PC-9 (cell line): Measurements from ENCODE around the gene MCTP2. TPM values are rescaled to one million over a fixed set of nuclear protein-coding genes. Genes with fewer than 3 reads are reported as not detected.

Experiments
- BruUV-seq: library from RNA; stranded (reverse); fragments of 400-500 nt; replicated peaks from 2 replicates; lab custom pipeline; 2021; lab: Mats Ljungman, UMichigan
- CTCF ChIA-PET: fragments of 300-600 bp; sonication (Branson Sonifier 250); formaldehyde crosslinking; loops from one replicate; lab custom pipeline; 2022; ENCODE audit warnings: antibody characterized with exemption; lab: Charles Lee
- POLR2A ChIA-PET: fragments of 300-600 bp; sonication (Branson Sonifier 250); formaldehyde crosslinking; loops from one replicate; lab custom pipeline; 2022; ENCODE audit warnings: antibody characterized with exemption; ENCODE audit not compliant: unreplicated experiment; lab: Charles Lee
- DNase-seq, 2 experiments: peaks; one replicate each; pipeline versions ENCODE4 v3.0.0 to v3.0.0-alpha.2; 2015 to 2022; ENCODE audit warnings: mixed read lengths in 1 of 2
- H2AFZ ChIP-seq: fragments of 200-600 bp; sonication (generic); 2 replicates; pipeline ENCODE4 v1.8.1; 2017; ENCODE audit warnings: antibody characterized with exemption
- H3F3A ChIP-seq: fragments of 200-600 bp; sonication (generic); 2 replicates; pipeline ENCODE4 v1.8.1; 2017; ENCODE audit warnings: antibody characterized with exemption, mild to moderate bottlenecking, low read depth; ENCODE audit not compliant: insufficient read depth
- H3K27ac ChIP-seq: fragments of 200-600 bp; sonication (generic); 2 replicates; pipeline ENCODE4 v1.6.1; 2016; ENCODE audit warnings: mixed run types
- H3K27me3 ChIP-seq: fragments of 200-600 bp; sonication (generic); 2 replicates; pipeline ENCODE4 v1.6.1; 2016; ENCODE audit warnings: low read depth, mixed run types; ENCODE audit not compliant: insufficient read depth
- H3K36me3 ChIP-seq: fragments of 200-600 bp; sonication (generic); 2 replicates; pipeline ENCODE4 v1.6.1; 2016; ENCODE audit warnings: low read depth, mixed run types
- H3K4me1 ChIP-seq: fragments of 200-600 bp; sonication (generic); replicated peaks from 2 replicates; pipeline ENCODE4 v1.6.1; 2016; ENCODE audit warnings: mixed run types; ENCODE audit not compliant: insufficient read depth
- H3K4me2 ChIP-seq: fragments of 200-600 bp; sonication (generic); 2 replicates; pipeline ENCODE4 v1.6.1; 2017; ENCODE audit warnings: mixed run types
- H3K4me3 ChIP-seq: fragments of 200-600 bp; sonication (generic); 2 replicates; pipeline ENCODE4 v1.6.1; 2016; ENCODE audit warnings: mixed run types
- H3K79me2 ChIP-seq: fragments of 200-600 bp; sonication (generic); 2 replicates; pipeline ENCODE4 v1.6.1; 2017; ENCODE audit warnings: low read depth, mixed run types
- H3K9me2 ChIP-seq: fragments of 200-600 bp; sonication (generic); 2 replicates; pipeline ENCODE4 v1.8.1; 2017; ENCODE audit warnings: mild to moderate bottlenecking; ENCODE audit not compliant: insufficient read depth
- H3K9me3 ChIP-seq: fragments of 200-600 bp; sonication (generic); 2 replicates; pipeline ENCODE4 v1.8.1; 2016; ENCODE audit warnings: low read depth; ENCODE audit not compliant: insufficient read depth
- H4K20me1 ChIP-seq: fragments of 200-600 bp; sonication (generic); 2 replicates; pipeline ENCODE4 v1.8.1; 2017; ENCODE audit not compliant: insufficient read depth
- EZH2 ChIP-seq: fragments of 200-600 bp; sonication (generic); IDR thresholded peaks from 2 replicates; pipeline ENCODE4 v1.8.0; 2017; ENCODE audit warnings: antibody characterized with exemption, low read depth
- intact Hi-C: fragments of 100-400 bp; cut with micrococcal nuclease; formaldehyde crosslinking; loops from one replicate; pipeline ENCODE4 v1.10.0; 2022; ENCODE audit not compliant: unreplicated experiment
- total RNA-seq: library from RNA; stranded (reverse); gene quantifications from 2 replicates; pipeline ENCODE4 v1.2.3, GENCODE V29; 2021
- TF ChIP-seq, protein P1 (sequence below): fragments of 200-600 bp; sonication (generic); conservative IDR thresholded peaks from 2 replicates; pipeline ENCODE4 v1.6.1; 2017; ENCODE audit warnings: mixed run types, antibody characterized with exemption, mild to moderate bottlenecking, moderate library complexity

MCTP2 gene
- total RNA-seq, 1 experiment from 2014 or later = 5.7 TPM

DNA sequence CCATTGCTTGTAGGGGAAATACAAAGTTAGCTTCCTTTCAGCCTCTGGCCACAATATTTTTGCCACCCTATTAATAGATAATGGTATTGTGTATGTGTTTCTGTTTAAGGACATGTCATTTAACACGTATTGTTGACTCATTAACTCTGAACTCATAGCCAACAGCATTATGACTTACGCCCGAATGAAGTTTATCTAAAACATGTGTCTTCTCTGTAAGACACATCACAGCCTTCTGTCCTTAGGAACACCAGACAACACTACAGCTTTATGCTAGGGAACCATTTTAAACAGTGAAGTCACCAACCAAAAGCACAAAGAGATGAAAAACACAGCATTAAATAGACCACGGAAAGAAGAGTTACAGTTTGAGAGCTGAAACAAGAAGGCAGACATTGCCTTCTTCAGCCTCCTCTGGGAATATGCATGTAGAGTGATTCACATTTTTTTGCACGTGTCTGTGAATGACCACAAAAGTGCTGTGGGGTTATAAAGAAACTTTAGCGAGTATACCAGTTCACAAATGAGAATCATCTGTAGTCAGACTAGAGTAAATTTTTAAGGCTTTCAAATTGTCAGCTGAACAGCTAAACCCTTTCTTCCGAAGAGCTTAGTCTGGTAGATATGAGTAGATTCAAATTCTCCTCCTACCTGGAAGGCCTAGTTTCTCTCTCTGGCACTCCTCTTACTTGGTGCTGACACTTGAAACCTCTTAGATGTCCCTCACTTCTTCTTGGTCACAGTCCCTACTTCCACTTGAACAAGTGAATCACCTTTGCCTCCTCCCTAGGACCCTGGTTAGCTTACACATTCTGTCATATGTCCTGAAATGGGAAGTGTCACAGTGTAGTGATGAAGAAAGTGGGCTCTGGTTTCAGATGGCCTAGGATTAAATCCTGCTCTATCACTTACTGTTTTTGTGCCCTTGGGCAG lies 32.2 kb downstream of the MCTP2 start:
- intact Hi-C loops = no loop called here
- ChIA-PET CTCF (no interaction called here), POLR2A (no interaction called here)
- DNase-seq = no peak
- no TSS peak for BruUV-seq
- H3K9me3 ChIP-seq = no peaks in the 10 kb centered on the region
- H3K27ac ChIP-seq = no peak overlapping the region
- no peak overlapping the region for H3K4me3 ChIP-seq
- no peaks in the 10 kb centered on the region; the same call in 1 of the 2 replicates for H3K9me2 ChIP-seq
- H3F3A ChIP-seq = no peaks in the 10 kb centered on the region
- H3K27me3 ChIP-seq = no peaks in the 10 kb centered on the region
- no peak overlapping the region for H2AFZ ChIP-seq
- no peaks in the 10 kb centered on the region for H3K36me3 ChIP-seq
- H3K4me2 ChIP-seq = no peak overlapping the region
- H4K20me1 ChIP-seq = no peaks in the 10 kb centered on the region; the same call in 1 of the 2 replicates
- TF ChIP-seq, protein P1, sequence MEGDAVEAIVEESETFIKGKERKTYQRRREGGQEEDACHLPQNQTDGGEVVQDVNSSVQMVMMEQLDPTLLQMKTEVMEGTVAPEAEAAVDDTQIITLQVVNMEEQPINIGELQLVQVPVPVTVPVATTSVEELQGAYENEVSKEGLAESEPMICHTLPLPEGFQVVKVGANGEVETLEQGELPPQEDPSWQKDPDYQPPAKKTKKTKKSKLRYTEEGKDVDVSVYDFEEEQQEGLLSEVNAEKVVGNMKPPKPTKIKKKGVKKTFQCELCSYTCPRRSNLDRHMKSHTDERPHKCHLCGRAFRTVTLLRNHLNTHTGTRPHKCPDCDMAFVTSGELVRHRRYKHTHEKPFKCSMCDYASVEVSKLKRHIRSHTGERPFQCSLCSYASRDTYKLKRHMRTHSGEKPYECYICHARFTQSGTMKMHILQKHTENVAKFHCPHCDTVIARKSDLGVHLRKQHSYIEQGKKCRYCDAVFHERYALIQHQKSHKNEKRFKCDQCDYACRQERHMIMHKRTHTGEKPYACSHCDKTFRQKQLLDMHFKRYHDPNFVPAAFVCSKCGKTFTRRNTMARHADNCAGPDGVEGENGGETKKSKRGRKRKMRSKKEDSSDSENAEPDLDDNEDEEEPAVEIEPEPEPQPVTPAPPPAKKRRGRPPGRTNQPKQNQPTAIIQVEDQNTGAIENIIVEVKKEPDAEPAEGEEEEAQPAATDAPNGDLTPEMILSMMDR = no peak
- TF ChIP-seq EZH2 = no peak
- no peaks in the 10 kb centered on the region for H3K4me1 ChIP-seq
- H3K79me2 ChIP-seq = no peaks in the 10 kb centered on the region

DNA sequence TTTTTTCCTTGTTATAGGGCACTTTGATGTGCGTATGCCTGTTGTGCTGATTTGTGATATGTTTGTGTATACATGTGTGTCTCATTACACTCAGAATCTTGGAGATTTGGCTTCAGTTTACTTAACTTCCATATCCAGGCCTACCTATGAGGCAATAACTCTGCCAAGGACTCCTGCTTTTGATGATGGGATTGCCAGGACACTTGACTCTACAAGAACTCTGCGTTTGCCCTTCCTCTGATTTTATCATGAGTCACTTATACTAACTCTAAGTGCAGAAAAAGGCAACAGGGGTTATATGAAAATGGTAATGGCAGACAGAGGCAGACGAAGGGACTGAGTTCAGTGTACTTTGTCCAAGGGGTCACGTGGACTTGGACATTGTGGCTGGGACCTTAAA lies 33.6 kb downstream of the MCTP2 start:
- Histone ChIP-seq H3K4me2 (no peak overlapping the region), H3K27ac (no peak overlapping the region), H3K4me1 (no peaks in the 10 kb centered on the region), H3K36me3 (no peaks in the 10 kb centered on the region), H2AFZ (no peak overlapping the region), H3K79me2 (no peaks in the 10 kb centered on the region), H3K9me2 (no peaks in the 10 kb centered on the region; the same call in 1 of the 2 replicates), H3K9me3 (no peaks in the 10 kb centered on the region), H3K27me3 (no peaks in the 10 kb centered on the region), H4K20me1 (no peaks in the 10 kb centered on the region; the same call in 1 of the 2 replicates), H3F3A (no peaks in the 10 kb centered on the region), H3K4me3 (no peak overlapping the region)
- POLR2A ChIA-PET = interaction anchor here (0.7 kb wide), 1 partner anchor 186 kb away, joined by 3 read pairs; no protein-coding TSS in a partner anchor
- no TSS peak for BruUV-seq
- intact Hi-C loops = no loop called here
- no peak for DNase-seq
- CTCF ChIA-PET = no interaction called here
- TF ChIP-seq, protein P1 = no peak
- TF ChIP-seq EZH2 = no peak

DNA sequence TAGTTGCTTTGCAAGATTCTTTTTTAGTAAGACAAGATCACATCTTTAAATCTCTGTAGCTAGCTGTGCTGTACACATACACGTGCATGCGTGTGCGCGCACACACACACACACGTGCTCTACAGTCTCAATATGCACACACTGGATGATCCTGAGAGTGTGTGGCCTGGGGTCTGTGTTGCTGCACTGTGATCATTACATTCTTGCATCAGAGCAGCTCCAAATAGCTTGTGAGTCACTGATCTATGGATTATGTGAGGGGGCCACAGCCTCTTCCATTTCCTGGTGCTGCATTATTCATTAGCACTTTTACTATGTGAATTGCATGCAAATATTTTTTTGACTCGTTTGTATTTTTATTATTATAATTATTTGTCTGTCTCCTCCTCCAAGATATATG lies 34.6 kb downstream of the MCTP2 start:
- H3K36me3 ChIP-seq = no peaks in the 10 kb centered on the region
- intact Hi-C loops = no loop called here
- TF ChIP-seq, protein P1 = no peak
- H3K9me3 ChIP-seq = no peaks in the 10 kb centered on the region
- ChIA-PET CTCF (no interaction called here), POLR2A (interaction anchor here (0.6 to 0.7 kb wide), 2 partner anchors 12 to 187 kb away, joined by 3 to 6 read pairs; no protein-coding TSS in a partner anchor)
- DNase-seq = no peak
- no peak overlapping the region for H2AFZ ChIP-seq
- H4K20me1 ChIP-seq = no peaks in the 10 kb centered on the region; the same call in 1 of the 2 replicates
- H3K4me3 ChIP-seq = no peak overlapping the region
- no peaks in the 10 kb centered on the region for H3K79me2 ChIP-seq
- no peak overlapping the region for H3K4me2 ChIP-seq
- no peaks in the 10 kb centered on the region for H3K27me3 ChIP-seq
- H3K4me1 ChIP-seq = no peaks in the 10 kb centered on the region
- no peaks in the 10 kb centered on the region for H3F3A ChIP-seq
- no peaks in the 10 kb centered on the region; the same call in 1 of the 2 replicates for H3K9me2 ChIP-seq
- H3K27ac ChIP-seq = no peak overlapping the region
- BruUV-seq = no TSS peak
